ENCODE results near the gene MR1. TPM values are rescaled to one million over a fixed set of nuclear protein-coding genes. Genes with fewer than 3 reads are reported as not detected.

MR1 gene
- 24.0 to 51.5 TPM (median 32.3 TPM) in 3 replicates for polyA plus RNA-seq
- polyA plus RNA-seq (2011; ENCODE audit: low read depth) = 9.9 TPM
- polyA plus RNA-seq (2011; cell fraction: cytosol; rRNA removed) = 14.8 and 24.6 TPM in 2 replicates
- polyA plus RNA-seq (2011; cell fraction: nucleus; rRNA removed) = 63.0 and 68.6 TPM in 2 replicates
- polyA plus RNA-seq (2012; ENCODE audit: low replicate concordance) = 16.5 and 17.2 TPM in 2 replicates
- 9.3 to 26.3 TPM (median 23.3 TPM) in 3 replicates for polyA minus RNA-seq
- 10.9 TPM for polyA minus RNA-seq (2011; cell fraction: cytosol; rRNA and poly(A)+ RNA removed)
- polyA minus RNA-seq (2011; cell fraction: nucleus; rRNA and poly(A)+ RNA removed) = 54.3 and 63.7 TPM in 2 replicates

GRCh38 chr1:181033799-181034451, at the start of gene MR1:
Gene MR1 (plus strand): TSS chr1:181033983. CDS start chr1:181034008, 25 bp downstream.
- Histone ChIP-seq H3K79me2 (ENCODE audit: control insufficient read depth, insufficient read depth, low read length) (peaks cover 3% of the 10 kb centered on the region), H3K36me3 (ENCODE audit: control insufficient read depth in 2 of 2, extremely low read depth in 1 of 2, insufficient read depth in 2 of 2, low read length in 2 of 2) (no peaks in the 10 kb centered on the region), H3K9ac (ENCODE audit: control insufficient read depth, extremely low read depth, insufficient read depth, low read length) (peak within 1 kb of the TSS; percentile 77), H3K4me3 (ENCODE audit: control insufficient read depth in 2 of 3, extremely low read depth in 1 of 3, insufficient read depth in 2 of 3, low read depth in 1 of 3, low read length in 3 of 3) (peak within 1 kb of the TSS; percentile 44 to 93 (median 85)), H3K4me1 (ENCODE audit: control insufficient read depth, extremely low read depth, insufficient read depth, low read length) (peaks cover 23% of the 10 kb centered on the region), H3K9me1 (ENCODE audit: control insufficient read depth, extremely low read depth, insufficient read depth, low read length) (no peaks in the 10 kb centered on the region), H4K20me1 (ENCODE audit: control insufficient read depth, extremely low read depth, insufficient read depth, low read length) (no peaks in the 10 kb centered on the region), H3K27me3 (ENCODE audit: control insufficient read depth, extremely low read depth, insufficient read depth, low read length) (no peaks in the 10 kb centered on the region), H3K9me3 (ENCODE audit: control insufficient read depth, low read depth, low read length) (no peaks in the 10 kb centered on the region), H3K4me2 (ENCODE audit: control insufficient read depth, extremely low read depth, insufficient read depth, low read depth, low read length) (peak within 1 kb of the TSS; percentile 86), H3K27ac (ENCODE audit: control insufficient read depth, insufficient read depth, low read length) (peak within 1 kb of the TSS; percentile 85), H2AFZ (ENCODE audit: control insufficient read depth, low read length) (peak within 1 kb of the TSS; percentile 96)
- dilution Hi-C loops (cut with MboI; ENCODE audit: extremely low pct_ligation_motif_present, low sequenced_read_pairs) = no loop called here
- FAIRE-seq = peak; percentile 51
- TF ChIP-seq EZH2 (IDR thresholded peaks at IDR 0.05; ENCODE audit: low read length) = no peak
- TF ChIP-seq, protein P1, sequence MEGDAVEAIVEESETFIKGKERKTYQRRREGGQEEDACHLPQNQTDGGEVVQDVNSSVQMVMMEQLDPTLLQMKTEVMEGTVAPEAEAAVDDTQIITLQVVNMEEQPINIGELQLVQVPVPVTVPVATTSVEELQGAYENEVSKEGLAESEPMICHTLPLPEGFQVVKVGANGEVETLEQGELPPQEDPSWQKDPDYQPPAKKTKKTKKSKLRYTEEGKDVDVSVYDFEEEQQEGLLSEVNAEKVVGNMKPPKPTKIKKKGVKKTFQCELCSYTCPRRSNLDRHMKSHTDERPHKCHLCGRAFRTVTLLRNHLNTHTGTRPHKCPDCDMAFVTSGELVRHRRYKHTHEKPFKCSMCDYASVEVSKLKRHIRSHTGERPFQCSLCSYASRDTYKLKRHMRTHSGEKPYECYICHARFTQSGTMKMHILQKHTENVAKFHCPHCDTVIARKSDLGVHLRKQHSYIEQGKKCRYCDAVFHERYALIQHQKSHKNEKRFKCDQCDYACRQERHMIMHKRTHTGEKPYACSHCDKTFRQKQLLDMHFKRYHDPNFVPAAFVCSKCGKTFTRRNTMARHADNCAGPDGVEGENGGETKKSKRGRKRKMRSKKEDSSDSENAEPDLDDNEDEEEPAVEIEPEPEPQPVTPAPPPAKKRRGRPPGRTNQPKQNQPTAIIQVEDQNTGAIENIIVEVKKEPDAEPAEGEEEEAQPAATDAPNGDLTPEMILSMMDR (optimal IDR thresholded peaks at IDR 0.05 in 1 of 3, IDR thresholded peaks at IDR 0.05 in 1 of 3, conservative IDR thresholded peaks at IDR 0.05 in 1 of 3; ENCODE audit: extremely low read depth in 1 of 3, insufficient read depth in 2 of 3, low read length in 3 of 3) = no peak
- no peak for DNase-seq (ENCODE audit: low read depth, low spot score)

DNA sequence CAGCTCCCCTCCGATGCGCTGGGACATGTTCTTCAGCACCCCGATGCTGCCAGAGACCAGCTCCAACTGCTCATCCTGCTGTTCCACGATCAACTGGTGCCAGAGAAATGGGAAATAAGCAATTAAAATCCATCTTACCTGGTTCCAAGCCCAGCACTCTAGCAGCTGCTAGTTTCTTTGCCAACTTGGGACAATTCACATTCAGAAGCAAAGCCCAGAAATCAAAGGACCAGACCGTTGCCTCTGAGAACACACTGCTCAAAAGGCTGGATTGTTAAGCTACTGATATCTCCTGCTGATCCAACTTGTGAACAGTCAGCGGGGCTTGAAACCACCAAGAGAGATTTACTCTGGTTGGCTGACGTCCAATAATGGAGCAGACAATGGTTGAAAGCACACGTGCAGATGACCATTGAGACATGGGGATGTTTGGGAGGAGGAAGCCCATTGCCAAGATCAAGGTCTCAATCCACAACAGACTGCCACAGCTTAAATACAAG, 45.5 kb upstream of the MR1 start:
- no peaks in the 10 kb centered on the region for H3K27me3 ChIP-seq (ENCODE audit: control insufficient read depth, extremely low read depth, insufficient read depth, low read length)
- no peak overlapping the region for H2AFZ ChIP-seq (ENCODE audit: control insufficient read depth, low read length)
- TF ChIP-seq EZH2 (IDR thresholded peaks at IDR 0.05; ENCODE audit: low read length) = no peak
- TF ChIP-seq, protein P1 (optimal IDR thresholded peaks at IDR 0.05 in 1 of 3, IDR thresholded peaks at IDR 0.05 in 1 of 3, conservative IDR thresholded peaks at IDR 0.05 in 1 of 3; ENCODE audit: extremely low read depth in 1 of 3, insufficient read depth in 2 of 3, low read length in 3 of 3) = no peak
- no peaks in the 10 kb centered on the region for H3K9me3 ChIP-seq (ENCODE audit: control insufficient read depth, low read depth, low read length)
- DNase-seq (ENCODE audit: low read depth, low spot score) = no peak
- H3K79me2 ChIP-seq (ENCODE audit: control insufficient read depth, insufficient read depth, low read length) = no peaks in the 10 kb centered on the region
- H3K4me2 ChIP-seq (ENCODE audit: control insufficient read depth, extremely low read depth, insufficient read depth, low read depth, low read length) = no peak overlapping the region
- H4K20me1 ChIP-seq (ENCODE audit: control insufficient read depth, extremely low read depth, insufficient read depth, low read length) = no peaks in the 10 kb centered on the region
- dilution Hi-C loops (cut with MboI; ENCODE audit: extremely low pct_ligation_motif_present, low sequenced_read_pairs) = no loop called here
- no peak overlapping the region for H3K4me3 ChIP-seq (ENCODE audit: control insufficient read depth in 2 of 3, extremely low read depth in 1 of 3, insufficient read depth in 2 of 3, low read depth in 1 of 3, low read length in 3 of 3)
- no peaks in the 10 kb centered on the region for H3K4me1 ChIP-seq (ENCODE audit: control insufficient read depth, extremely low read depth, insufficient read depth, low read length)
- FAIRE-seq = no peak
- H3K27ac ChIP-seq (ENCODE audit: control insufficient read depth, insufficient read depth, low read length) = no peak overlapping the region
- peaks cover 19 to 31% of the 10 kb centered on the region in 2 experiments for H3K36me3 ChIP-seq (ENCODE audit: control insufficient read depth in 2 of 2, extremely low read depth in 1 of 2, insufficient read depth in 2 of 2, low read length in 2 of 2)
- H3K9ac ChIP-seq (ENCODE audit: control insufficient read depth, extremely low read depth, insufficient read depth, low read length) = no peak overlapping the region
- H3K9me1 ChIP-seq (ENCODE audit: control insufficient read depth, extremely low read depth, insufficient read depth, low read length) = no peaks in the 10 kb centered on the region
